Nephron progenitor cell (in vitro differentiated cells): Measurements from ENCODE around the gene BORCS6.

Experiments used
- DNase-seq: peaks from one replicate; pipeline ENCODE4 v3.0.0; 2021
- H3K27ac Mint-ChIP-seq: 2 replicates; pipeline ENCODE4 v1.8.0; 2021; ENCODE audit warnings: mild to moderate bottlenecking, moderate library complexity, mixed read lengths
- H3K27me3 Mint-ChIP-seq: 2 replicates; pipeline ENCODE4 v1.8.0; 2021; ENCODE audit warnings: mild to moderate bottlenecking, low read depth, mixed read lengths; ENCODE audit not compliant: poor library complexity
- H3K36me3 Mint-ChIP-seq: 2 replicates; pipeline ENCODE4 v1.8.0; 2021; ENCODE audit warnings: low read depth, mixed read lengths
- H3K4me1 Mint-ChIP-seq: 2 replicates; pipeline ENCODE4 v1.8.0; 2021; ENCODE audit warnings: mixed read lengths
- H3K4me3 Mint-ChIP-seq: 2 replicates; pipeline ENCODE4 v1.8.0; 2021; ENCODE audit warnings: mild to moderate bottlenecking, moderate library complexity, mixed read lengths
- H3K9me3 Mint-ChIP-seq: 2 replicates; pipeline ENCODE4 v1.8.0; 2021; ENCODE audit warnings: mild to moderate bottlenecking, moderate library complexity, mixed read lengths
- CTCF ChIP-seq: fragments of 200-600 bp; sonication (generic); IDR thresholded peaks from 2 replicates; pipeline ENCODE4 v1.5.0; 2021; ENCODE audit warnings: antibody characterized with exemption

Gene BORCS6

GRCh38 chr17:8231701-8232100 lies 41.7 kb upstream of the BORCS6 start:
- no peak for DNase-seq
- Mint-ChIP-seq H3K27me3 (peaks cover 4% of the 10 kb centered on the region), H3K27ac (no peak overlapping the region), H3K9me3 (no peaks in the 10 kb centered on the region), H3K4me3 (no peak overlapping the region), H3K36me3 (peaks cover 73% of the 10 kb centered on the region), H3K4me1 (peaks cover 10% of the 10 kb centered on the region)
- TF ChIP-seq CTCF, result no peak

DNA sequence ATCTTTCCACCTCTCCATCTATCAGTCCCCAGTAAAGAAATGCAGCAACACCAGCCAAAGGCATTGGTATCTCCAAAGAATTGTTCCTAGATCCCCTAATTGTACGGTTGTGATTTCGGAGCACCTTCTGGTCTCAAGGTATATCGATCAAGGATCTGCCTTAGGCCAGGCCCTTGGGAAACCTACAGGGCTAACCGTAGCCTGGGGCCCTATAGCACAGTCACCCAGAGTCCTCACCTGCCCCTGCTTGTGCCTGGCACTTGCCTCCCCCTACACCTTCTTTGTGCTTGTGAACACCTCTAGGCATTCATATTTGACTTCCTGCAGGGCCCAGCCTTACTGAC lies 37.2 kb upstream of the BORCS6 start:
- Mint-ChIP-seq H3K4me3 (peak overlapping the region; percentile 87), H3K9me3 (peaks cover 3% of the 10 kb centered on the region), H3K36me3 (peaks cover 40% of the 10 kb centered on the region), H3K27ac (peak overlapping the region; percentile 31), H3K4me1 (peaks cover 34% of the 10 kb centered on the region), H3K27me3 (peaks cover 18% of the 10 kb centered on the region)
- TF ChIP-seq CTCF, result no peak
- no peak for DNase-seq

- Mint-ChIP-seq H3K27me3 (peaks cover 19% of the 10 kb centered on the region), H3K27ac (peak overlapping the region; percentile 97), H3K36me3 (peaks cover 35% of the 10 kb centered on the region), H3K9me3 (peaks cover 3% of the 10 kb centered on the region), H3K4me1 (peaks cover 34% of the 10 kb centered on the region), H3K4me3 (peak overlapping the region; percentile 87)
- DNase-seq, result peak; percentile 80
- no peak for TF ChIP-seq CTCF
Observed at GRCh38 chr17:8226536-8227237, 36.7 kb upstream of the BORCS6 start.

- Mint-ChIP-seq H3K36me3 (peaks cover 28% of the 10 kb centered on the region), H3K27ac (peak overlapping the region; percentile 97), H3K27me3 (peaks cover 25% of the 10 kb centered on the region), H3K9me3 (peaks cover 3% of the 10 kb centered on the region), H3K4me1 (peaks cover 34% of the 10 kb centered on the region), H3K4me3 (peak overlapping the region; percentile 87)
- no peak for TF ChIP-seq CTCF
- peak; percentile 71 for DNase-seq
Observed at GRCh38 chr17:8225813-8226535, 36.0 kb upstream of the BORCS6 start.

DNA sequence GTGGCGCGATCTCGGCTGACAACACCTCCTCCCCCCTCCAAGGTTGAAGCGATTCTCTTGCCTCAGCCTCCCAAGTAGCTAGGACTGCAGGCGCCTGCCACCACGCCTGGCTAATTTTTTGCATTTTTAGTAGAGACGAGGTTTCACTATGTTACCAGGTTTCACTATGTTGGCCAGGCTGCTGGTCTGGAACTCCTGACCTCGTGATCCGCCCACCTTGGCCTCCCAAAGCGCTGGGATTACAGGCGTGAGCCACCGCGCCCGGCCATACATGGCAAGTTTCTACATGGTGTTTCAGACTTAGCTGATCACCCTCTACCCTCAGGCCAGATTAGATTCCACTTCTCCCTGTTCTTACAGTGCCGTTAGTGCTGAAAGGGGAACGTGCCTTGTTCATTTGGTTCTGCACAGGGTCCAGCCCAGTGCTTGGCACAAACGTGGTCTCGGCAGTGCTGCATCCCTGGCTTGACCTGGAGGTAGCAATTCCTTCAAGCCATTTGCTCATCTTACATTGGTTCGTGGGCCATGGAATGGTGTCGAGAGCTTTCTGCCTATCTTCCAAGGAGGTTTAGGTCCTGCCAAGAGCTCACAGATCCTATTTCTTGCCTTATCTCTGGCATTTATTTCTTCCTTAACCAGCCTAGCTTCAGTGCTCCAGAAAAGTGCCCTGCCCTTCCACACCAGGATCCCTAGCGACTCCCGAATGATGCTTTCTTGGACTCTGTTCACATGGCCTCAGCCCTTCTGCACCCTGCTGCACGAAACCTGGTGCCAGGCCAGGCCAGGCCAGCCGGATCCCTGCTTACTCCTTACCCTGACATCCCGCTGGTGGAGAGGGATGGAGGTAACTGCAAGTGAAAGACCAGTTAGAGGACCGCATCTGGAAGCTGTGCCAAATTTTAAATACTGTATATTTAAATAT lies 35.2 kb upstream of the BORCS6 start:
- no peak for TF ChIP-seq CTCF
- peaks cover 6% of the 10 kb centered on the region for H3K9me3 Mint-ChIP-seq
- peaks cover 38% of the 10 kb centered on the region for H3K4me1 Mint-ChIP-seq
- H3K36me3 Mint-ChIP-seq, result peaks cover 21% of the 10 kb centered on the region
- DNase-seq, result no peak
- peaks cover 29% of the 10 kb centered on the region for H3K27me3 Mint-ChIP-seq
- peak overlapping the region; percentile 72 for H3K4me3 Mint-ChIP-seq
- H3K27ac Mint-ChIP-seq, result peak overlapping the region; percentile 93
